ENCODE results near the gene RNF11.
"Not testable (repeated sequence)": the region's sequence is repeated elsewhere in the genome, so short reads cannot be mapped to it uniquely, and the experiment has no call there.

RNF11 gene, protein sequence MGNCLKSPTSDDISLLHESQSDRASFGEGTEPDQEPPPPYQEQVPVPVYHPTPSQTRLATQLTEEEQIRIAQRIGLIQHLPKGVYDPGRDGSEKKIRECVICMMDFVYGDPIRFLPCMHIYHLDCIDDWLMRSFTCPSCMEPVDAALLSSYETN

GRCh38 chr1:51235673-51236530, at the start of gene RNF11:
Gene RNF11 (plus strand): TSS chr1:51236273. CDS start chr1:51236757, 484 bp downstream.
- DNase-seq, result peak; percentile 95

GRCh38 chr1:51188230-51188629, 47.8 kb upstream of the RNF11 start:
- DNase-seq, result no peak

DNA sequence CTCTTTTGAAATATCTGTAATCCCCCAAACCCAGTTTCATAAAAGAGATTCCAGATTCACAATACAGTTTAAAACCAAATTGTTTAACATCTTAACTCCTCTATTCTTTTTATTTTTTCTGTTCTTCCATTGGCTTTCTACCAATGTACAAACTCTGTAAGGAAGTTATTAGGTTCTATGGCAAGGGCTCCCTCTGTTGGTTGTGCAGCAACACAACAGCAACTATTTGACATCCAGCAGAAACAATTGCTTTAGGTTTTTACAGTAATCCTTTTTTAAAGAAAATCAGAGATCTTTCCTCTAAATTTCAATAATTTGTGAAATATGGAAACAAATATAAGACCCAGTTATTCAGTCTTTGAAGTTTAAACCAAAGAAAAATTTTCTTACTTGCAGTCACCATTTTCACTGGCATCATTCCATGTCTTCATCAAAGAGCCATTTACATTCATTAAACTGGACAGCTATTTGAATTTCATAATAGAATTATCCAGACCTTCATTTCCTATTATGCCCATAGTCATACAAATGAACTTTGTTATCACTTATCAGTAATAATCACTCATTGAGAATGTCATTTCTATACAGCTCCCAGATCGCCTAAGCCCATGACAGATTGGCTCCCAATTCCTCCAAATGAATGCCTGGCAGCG, 46.5 kb upstream of the RNF11 start:
- DNase-seq, result peak; percentile 81

DNA sequence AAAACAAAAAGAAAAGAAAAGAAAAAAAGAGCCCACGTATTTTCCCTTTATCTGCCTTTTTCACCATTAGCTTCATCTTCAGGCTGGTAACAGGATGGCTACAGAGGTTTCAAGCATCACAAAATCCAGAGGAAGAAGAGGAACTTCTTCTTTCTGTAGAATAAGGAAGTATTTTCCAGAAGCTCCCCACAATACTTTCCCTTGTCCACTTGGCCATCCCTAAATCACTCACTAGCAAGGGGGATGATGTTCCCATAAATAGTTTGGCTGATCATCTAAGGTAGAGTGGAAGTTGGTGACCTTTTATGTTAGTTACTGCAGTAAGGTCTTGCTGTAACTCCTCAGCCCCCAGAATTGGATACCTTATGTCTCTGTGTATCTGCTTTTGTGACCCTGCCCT, 45.1 kb upstream of the RNF11 start:
- DNase-seq, result no peak

DNA sequence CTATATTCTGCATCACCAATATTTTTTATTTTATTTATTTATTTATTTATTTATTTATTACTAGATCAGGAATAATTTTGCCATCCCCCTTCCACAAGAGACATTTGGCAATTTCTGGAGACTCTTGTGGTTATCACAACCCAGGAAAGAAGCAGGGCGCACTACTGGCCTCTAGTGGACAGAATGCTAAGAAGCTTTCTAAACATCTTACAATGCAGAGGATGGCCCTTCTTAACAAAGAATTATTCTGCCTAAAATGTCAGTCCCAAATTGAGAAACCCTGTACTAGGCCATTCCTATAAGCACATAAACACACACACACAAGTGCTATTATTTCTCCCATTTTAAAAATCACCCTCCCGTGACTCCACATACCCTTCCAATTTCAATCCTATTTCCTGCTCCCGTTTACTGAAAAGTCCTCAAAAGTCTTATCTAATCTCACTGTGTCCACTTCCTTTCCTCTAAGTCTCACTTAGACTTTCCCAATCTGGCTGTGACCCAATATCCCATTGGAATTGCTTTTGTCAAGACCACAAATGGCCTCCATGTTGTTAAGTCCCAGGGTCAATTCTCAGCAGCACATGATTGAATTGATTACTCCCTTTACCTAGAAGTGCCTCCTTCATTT, 43.7 kb upstream of the RNF11 start:
- peak; percentile 66 for DNase-seq

- DNase-seq, result no peak
Measured at GRCh38 chr1:51193564-51193963, 42.5 kb upstream of the RNF11 start.

DNA sequence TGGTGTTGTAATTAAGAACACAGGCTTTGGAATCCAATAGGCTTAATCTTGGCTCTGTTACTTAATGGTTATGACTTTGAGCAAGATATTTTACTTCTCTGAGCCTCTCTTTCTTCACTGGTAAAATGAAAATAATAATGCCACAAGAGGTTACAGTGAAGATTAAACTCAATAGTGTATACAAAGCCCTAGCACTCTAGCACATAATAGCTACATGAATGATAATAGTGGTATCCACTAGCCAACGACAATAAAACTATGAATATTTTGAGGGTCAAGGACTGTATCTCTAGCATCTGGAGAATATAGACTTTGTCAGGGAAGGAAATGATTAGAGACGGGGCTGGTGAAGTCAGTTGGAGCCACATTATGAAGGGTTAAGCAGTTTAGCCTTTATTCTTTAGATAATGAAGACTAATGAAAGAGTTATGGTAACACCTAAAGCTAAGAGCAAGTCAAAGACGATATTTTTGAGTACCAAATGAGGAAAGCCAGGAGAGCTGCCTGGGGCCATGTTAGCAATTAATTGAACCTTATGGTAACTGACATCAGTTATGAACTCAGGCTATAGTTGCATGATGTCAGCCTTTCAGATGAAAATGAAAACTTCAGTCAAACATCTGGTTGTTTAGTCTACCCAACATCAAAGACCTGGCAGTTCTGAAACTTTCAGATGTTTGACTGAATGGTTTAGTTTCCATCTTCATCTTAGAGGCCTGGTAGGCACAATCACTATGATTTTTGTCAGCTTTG, 32.8 kb upstream of the RNF11 start:
- no peak for DNase-seq

- DNase-seq, result no peak
Measured at GRCh38 chr1:51203874-51204245, 32.2 kb upstream of the RNF11 start.

- no peak for DNase-seq
Measured at GRCh38 chr1:51210055-51210454, 26.0 kb upstream of the RNF11 start.

GRCh38 chr1:51210676-51211075, 25.4 kb upstream of the RNF11 start:
- no peak for DNase-seq

- no peak for DNase-seq
Measured at GRCh38 chr1:51214615-51215131, 21.4 kb upstream of the RNF11 start.

DNA sequence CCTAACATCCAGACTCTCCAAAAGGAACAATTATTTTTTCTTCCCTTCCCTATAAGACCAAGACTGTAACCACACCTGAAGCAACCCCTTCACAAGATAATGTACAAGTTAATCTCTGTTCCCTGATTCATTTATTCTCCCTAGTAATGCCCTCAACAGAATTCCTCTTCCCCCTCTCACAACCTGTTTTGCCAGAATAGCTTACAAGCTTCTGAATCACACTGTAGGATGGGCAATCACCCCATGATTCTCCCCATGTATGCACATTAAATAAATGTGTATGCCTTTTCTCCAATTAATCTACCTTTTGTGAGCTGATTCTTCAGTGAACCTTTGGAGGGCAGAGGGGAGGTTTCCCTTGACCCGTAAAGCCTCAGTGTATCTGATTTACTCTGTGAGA, 20.9 kb upstream of the RNF11 start:
- DNase-seq, result no peak

GRCh38 chr1:51216631-51217030, 19.4 kb upstream of the RNF11 start:
- no peak for DNase-seq

DNA sequence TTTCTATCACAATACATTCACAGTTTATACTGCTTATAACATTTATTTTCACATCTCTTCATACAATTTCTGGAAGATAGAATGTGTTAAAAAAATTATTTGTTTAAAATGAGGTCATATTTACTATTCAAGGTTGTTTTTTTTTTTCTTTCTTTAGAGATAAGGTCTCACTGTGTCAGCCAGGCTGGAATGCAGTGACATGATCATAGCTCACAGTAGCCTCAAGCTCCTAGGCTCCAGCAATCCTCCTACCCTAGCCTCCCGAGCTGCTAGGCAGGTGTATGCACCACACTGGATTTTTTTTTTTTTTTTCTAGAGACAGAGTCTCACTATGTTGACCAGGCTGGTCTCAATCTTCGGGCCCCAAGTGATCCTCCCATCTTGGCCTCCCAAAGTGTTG, 19.0 kb upstream of the RNF11 start:
- no peak for DNase-seq

- DNase-seq, result no peak
Measured at GRCh38 chr1:51218570-51218969, 17.5 kb upstream of the RNF11 start.

GRCh38 chr1:51219022-51219421, 17.1 kb upstream of the RNF11 start:
- DNase-seq, result no peak

DNA sequence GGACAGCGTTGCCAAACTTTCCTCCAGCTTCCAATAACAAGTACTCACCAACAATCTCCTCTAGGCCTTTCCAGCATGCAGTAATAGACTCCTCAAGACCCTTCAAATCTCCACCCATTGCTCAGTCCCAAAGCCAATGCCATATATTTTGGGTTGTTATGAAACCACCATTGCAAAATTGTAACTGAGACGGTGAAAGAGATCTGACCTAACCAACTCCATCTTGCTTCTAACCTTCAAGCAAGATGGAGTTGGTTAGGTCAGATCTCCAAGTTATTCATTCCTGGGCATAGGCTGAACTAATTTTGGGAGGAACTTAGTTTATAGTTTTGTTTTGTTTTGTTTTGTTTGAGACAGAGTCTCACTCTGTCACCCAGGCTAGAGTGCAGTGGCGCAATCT, 14.5 kb upstream of the RNF11 start:
- not testable (repeated sequence) for DNase-seq

DNA sequence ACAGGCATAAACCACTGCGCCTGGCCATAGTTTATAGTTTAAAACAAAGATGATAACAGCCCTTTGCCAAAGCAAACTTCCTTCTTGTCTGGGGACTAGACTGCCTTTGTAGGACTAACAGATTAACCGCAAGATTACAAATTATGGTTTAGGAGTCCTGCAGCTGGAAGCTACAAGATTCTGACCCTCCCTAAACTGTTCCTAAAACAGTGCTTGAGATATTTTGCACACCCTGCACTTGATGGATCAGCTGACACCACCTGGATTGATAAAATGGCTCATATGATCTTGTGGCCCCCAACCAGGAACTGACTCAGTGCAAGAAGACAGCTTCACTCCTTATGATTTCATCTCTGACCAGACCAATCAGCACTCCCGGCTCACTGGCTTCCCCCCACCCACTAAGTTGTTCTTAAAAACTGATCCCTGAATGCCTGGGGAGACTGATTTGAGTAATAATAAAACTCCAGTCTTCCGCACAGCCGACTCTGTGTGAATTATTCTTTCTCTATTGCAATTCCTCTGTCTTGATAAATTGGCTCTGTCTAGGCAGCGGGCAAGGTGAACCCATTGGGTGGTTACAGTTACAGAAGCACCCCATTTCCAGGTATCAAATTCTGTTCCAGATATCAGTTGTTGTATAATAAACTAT, 13.8 kb upstream of the RNF11 start:
- DNase-seq, result no peak

DNA sequence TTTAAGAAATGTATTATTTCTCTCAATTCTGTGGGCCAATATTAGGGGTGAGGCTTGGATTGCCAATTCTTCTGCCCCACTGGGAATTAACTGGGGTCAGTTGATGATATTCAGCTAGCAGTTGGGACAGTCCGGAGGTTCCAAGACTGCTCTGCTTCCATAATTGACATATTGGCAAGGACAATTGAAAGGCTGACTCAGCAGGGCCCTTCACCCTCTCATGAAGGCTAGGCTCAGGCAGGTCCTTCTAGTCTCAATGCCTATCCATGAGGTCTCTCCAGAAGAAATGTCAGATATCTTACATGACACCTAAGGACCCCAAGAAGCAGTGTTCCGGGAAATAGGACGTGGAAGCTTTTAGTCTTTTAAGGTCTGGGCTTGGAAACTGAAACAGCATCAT, 13.3 kb upstream of the RNF11 start:
- DNase-seq, result no peak

DNA sequence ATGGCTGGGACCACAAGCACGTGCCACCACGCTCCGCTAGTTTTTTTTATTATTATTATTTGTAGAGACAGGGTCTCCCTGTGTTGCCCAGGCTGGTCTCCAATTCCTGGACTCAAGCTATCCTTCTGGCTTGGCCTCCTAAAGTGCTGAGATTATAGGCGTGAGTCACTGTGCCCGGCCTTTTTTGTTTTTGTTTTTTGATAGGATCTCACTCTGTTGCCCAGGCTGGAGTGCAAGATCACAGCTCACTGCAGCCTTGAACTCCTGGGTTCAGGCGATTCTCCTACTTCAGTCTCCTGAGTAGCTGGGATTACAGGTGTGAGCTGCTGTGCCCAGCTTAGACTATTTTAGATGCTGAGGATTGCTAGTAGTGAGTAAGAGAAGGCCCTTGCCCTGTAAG, 11.8 kb upstream of the RNF11 start:
- no peak for DNase-seq

- DNase-seq, result not testable (repeated sequence)
Measured at GRCh38 chr1:51227231-51227960, 8.7 kb upstream of the RNF11 start.
